Measurements from ENCODE around the gene SSBP4.
"Not testable (repeated sequence)": the region's sequence is repeated elsewhere in the genome, so short reads cannot be mapped to it uniquely, and the experiment has no call there.

Gene SSBP4

GRCh38 chr19:18393836-18394235, 25.4 kb upstream of the SSBP4 start:
- no peak for DNase-seq (ENCODE audit: low read depth)

GRCh38 chr19:18396471-18397241, 22.5 kb upstream of the SSBP4 start:
- no peak for DNase-seq (ENCODE audit: low read depth)

GRCh38 chr19:18397242-18398202, 21.7 kb upstream of the SSBP4 start, which contains the start of gene LRRC25:
TSS of gene LRRC25 (minus strand) at chr19:18397622. CDS start at chr19:18396963, 659 bp downstream.
- DNase-seq (ENCODE audit: low read depth): no peak

GRCh38 chr19:18399008-18399407, 20.2 kb upstream of the SSBP4 start:
- no peak for DNase-seq (ENCODE audit: low read depth)

- DNase-seq (ENCODE audit: low read depth): no peak
These were observed 17.6 kb upstream of the SSBP4 start for GRCh38 chr19:18401580-18402112.

- not testable (repeated sequence) for DNase-seq (ENCODE audit: low read depth)
These were observed 16.5 kb upstream of the SSBP4 start for GRCh38 chr19:18402455-18403248.

- DNase-seq (ENCODE audit: low read depth): not testable (repeated sequence)
These were observed 13.4 kb upstream of the SSBP4 start for GRCh38 chr19:18405754-18406153.

GRCh38 chr19:18406749-18407148, 12.4 kb upstream of the SSBP4 start:
- DNase-seq (ENCODE audit: low read depth): no peak

GRCh38 chr19:18408053-18408476, 11.1 kb upstream of the SSBP4 start:
- DNase-seq (ENCODE audit: low read depth): no peak

GRCh38 chr19:18412610-18413239, 6.5 kb upstream of the SSBP4 start:
- DNase-seq (ENCODE audit: low read depth): no peak

- DNase-seq (ENCODE audit: low read depth): no peak
These were observed 4.6 kb upstream of the SSBP4 start for GRCh38 chr19:18414504-18415177.

- DNase-seq (ENCODE audit: low read depth): peak; percentile 57
These were observed 3.9 kb upstream of the SSBP4 start for GRCh38 chr19:18415178-18415867.

- DNase-seq (ENCODE audit: low read depth): peak; percentile 82
These were observed 2.4 kb upstream of the SSBP4 start for GRCh38 chr19:18416778-18417249.

GRCh38 chr19:18417250-18418028, 1.8 kb upstream of the SSBP4 start:
- peak; percentile 62 for DNase-seq (ENCODE audit: low read depth)

- DNase-seq (ENCODE audit: low read depth): no peak
These were observed 1.1 kb upstream of the SSBP4 start for GRCh38 chr19:18418029-18418482.

- no peak for DNase-seq (ENCODE audit: low read depth)
These were observed 559 bp upstream of the SSBP4 start for GRCh38 chr19:18418483-18419194.

GRCh38 chr19:18419699-18420460, 682 bp downstream of the SSBP4 start:
- DNase-seq (ENCODE audit: low read depth): no peak

- DNase-seq (ENCODE audit: low read depth): no peak
These were observed 1.7 kb downstream of the SSBP4 start for GRCh38 chr19:18420930-18421329.
